ENCODE data around the gene STARD10.

Gene STARD10

GRCh38 chr11:72723508-72723907 lies 70.3 kb downstream of the STARD10 start:
- TF ChIP-seq, protein P1, sequence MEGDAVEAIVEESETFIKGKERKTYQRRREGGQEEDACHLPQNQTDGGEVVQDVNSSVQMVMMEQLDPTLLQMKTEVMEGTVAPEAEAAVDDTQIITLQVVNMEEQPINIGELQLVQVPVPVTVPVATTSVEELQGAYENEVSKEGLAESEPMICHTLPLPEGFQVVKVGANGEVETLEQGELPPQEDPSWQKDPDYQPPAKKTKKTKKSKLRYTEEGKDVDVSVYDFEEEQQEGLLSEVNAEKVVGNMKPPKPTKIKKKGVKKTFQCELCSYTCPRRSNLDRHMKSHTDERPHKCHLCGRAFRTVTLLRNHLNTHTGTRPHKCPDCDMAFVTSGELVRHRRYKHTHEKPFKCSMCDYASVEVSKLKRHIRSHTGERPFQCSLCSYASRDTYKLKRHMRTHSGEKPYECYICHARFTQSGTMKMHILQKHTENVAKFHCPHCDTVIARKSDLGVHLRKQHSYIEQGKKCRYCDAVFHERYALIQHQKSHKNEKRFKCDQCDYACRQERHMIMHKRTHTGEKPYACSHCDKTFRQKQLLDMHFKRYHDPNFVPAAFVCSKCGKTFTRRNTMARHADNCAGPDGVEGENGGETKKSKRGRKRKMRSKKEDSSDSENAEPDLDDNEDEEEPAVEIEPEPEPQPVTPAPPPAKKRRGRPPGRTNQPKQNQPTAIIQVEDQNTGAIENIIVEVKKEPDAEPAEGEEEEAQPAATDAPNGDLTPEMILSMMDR (IDR thresholded peaks at IDR 0.05; ENCODE audit: low read depth, low read length), result no peak
- no peak for TF ChIP-seq EZH2phosphoT487 (IDR thresholded peaks at IDR 0.05; ENCODE audit: low read depth)
- H3K4me3 ChIP-seq (ENCODE audit: low read length), result no peak overlapping the region
- peaks cover 50% of the 10 kb centered on the region for H3K79me2 ChIP-seq (ENCODE audit: low read length)
- H3K27ac ChIP-seq (ENCODE audit: low read length), result no peak overlapping the region
- H2AFZ ChIP-seq (ENCODE audit: low read depth, low read length), result no peak overlapping the region
- H4K20me1 ChIP-seq (ENCODE audit: insufficient read depth, low read length), result peaks cover 27% of the 10 kb centered on the region
- H3K9me3 ChIP-seq (ENCODE audit: insufficient read depth, low read length), result no peaks in the 10 kb centered on the region
- H3K36me3 ChIP-seq (replicated peaks; ENCODE audit: low read depth, low read length), result peaks cover 23% of the 10 kb centered on the region
- no peak overlapping the region for H3K9ac ChIP-seq (ENCODE audit: low read length)
- H3K4me1 ChIP-seq (ENCODE audit: low read length), result peaks cover 48% of the 10 kb centered on the region
- H3K27me3 ChIP-seq (ENCODE audit: low read depth, low read length), result no peaks in the 10 kb centered on the region
- H3K4me2 ChIP-seq (ENCODE audit: low read length), result no peak overlapping the region

- Histone ChIP-seq H3K27me3 (ENCODE audit: low read depth, low read length) (no peaks in the 10 kb centered on the region), H3K79me2 (ENCODE audit: low read length) (peaks cover 63% of the 10 kb centered on the region), H3K36me3 (replicated peaks; ENCODE audit: low read depth, low read length) (peaks cover 30% of the 10 kb centered on the region), H3K4me1 (ENCODE audit: low read length) (peaks cover 50% of the 10 kb centered on the region), H3K27ac (ENCODE audit: low read length) (peak overlapping the region; percentile 76), H3K4me3 (ENCODE audit: low read length) (peak overlapping the region; percentile 83), H3K9ac (ENCODE audit: low read length) (peak overlapping the region; percentile 95), H3K9me3 (ENCODE audit: insufficient read depth, low read length) (no peaks in the 10 kb centered on the region), H2AFZ (ENCODE audit: low read depth, low read length) (peak overlapping the region; percentile 99), H4K20me1 (ENCODE audit: insufficient read depth, low read length) (peaks cover 40% of the 10 kb centered on the region), H3K4me2 (ENCODE audit: low read length) (peak overlapping the region; percentile 98)
- TF ChIP-seq EZH2phosphoT487 (IDR thresholded peaks at IDR 0.05; ENCODE audit: low read depth), result no peak
- TF ChIP-seq, protein P1 (IDR thresholded peaks at IDR 0.05; ENCODE audit: low read depth, low read length), result no peak
These were observed 71.6 kb downstream of the STARD10 start for GRCh38 chr11:72722050-72722748.

DNA sequence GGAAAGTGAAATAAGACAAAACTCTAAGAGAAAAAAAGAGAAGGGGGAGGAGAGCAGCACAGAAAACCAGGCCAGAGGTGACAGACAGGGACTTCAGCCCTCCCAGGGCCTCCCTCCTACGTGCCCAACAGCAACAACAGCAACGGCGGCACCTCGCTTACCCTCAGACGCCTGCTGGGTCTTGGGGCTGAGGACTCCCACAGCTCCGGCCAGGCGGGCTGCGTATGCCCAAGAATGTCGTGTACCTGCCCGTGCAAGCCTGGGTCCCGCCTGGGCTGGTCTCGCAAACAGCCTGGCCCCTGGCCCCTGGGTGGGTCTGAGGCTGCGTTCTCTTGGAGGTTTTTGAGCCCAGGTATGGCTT lies 72.2 kb downstream of the STARD10 start:
- Histone ChIP-seq H2AFZ (ENCODE audit: low read depth, low read length) (peak overlapping the region; percentile 99), H3K79me2 (ENCODE audit: low read length) (peaks cover 69% of the 10 kb centered on the region), H3K9ac (ENCODE audit: low read length) (peak overlapping the region; percentile 95), H3K4me3 (ENCODE audit: low read length) (peak overlapping the region; percentile 83), H3K27me3 (ENCODE audit: low read depth, low read length) (no peaks in the 10 kb centered on the region), H3K9me3 (ENCODE audit: insufficient read depth, low read length) (no peaks in the 10 kb centered on the region), H3K27ac (ENCODE audit: low read length) (peak overlapping the region; percentile 76), H4K20me1 (ENCODE audit: insufficient read depth, low read length) (peaks cover 46% of the 10 kb centered on the region), H3K4me2 (ENCODE audit: low read length) (peak overlapping the region; percentile 98), H3K4me1 (ENCODE audit: low read length) (peaks cover 49% of the 10 kb centered on the region), H3K36me3 (replicated peaks; ENCODE audit: low read depth, low read length) (peaks cover 36% of the 10 kb centered on the region)
- TF ChIP-seq EZH2phosphoT487 (IDR thresholded peaks at IDR 0.05; ENCODE audit: low read depth), result no peak
- TF ChIP-seq, protein P1 (IDR thresholded peaks at IDR 0.05; ENCODE audit: low read depth, low read length), result no peak

DNA sequence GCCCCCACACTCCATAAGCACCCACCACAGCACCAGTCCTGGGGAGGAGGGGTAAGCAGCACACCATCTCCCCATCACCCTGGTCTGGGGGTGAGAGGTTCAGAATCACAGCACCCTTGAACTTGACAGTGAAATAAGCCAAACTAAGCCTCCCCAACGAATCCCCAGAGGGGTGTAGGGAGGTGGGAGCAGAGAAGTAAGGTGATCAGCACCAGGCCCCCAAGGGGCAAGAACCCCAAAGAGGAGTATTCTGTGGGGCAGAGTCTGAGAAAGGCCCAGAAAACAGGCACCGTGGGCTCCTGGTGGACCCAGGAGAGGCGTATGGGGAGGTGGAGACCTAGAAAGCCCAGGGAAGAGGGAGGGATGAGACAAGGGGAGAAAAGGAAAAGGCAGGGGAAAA lies 72.6 kb downstream of the STARD10 start:
- H3K9me3 ChIP-seq (ENCODE audit: insufficient read depth, low read length), result no peaks in the 10 kb centered on the region
- H3K27ac ChIP-seq (ENCODE audit: low read length), result peak overlapping the region; percentile 76
- H3K4me2 ChIP-seq (ENCODE audit: low read length), result peak overlapping the region; percentile 98
- peaks cover 50% of the 10 kb centered on the region for H4K20me1 ChIP-seq (ENCODE audit: insufficient read depth, low read length)
- peaks cover 40% of the 10 kb centered on the region for H3K36me3 ChIP-seq (replicated peaks; ENCODE audit: low read depth, low read length)
- H3K4me3 ChIP-seq (ENCODE audit: low read length), result peak overlapping the region; percentile 83
- no peak overlapping the region for H2AFZ ChIP-seq (ENCODE audit: low read depth, low read length)
- TF ChIP-seq, protein P1 (IDR thresholded peaks at IDR 0.05; ENCODE audit: low read depth, low read length), result no peak
- TF ChIP-seq EZH2phosphoT487 (IDR thresholded peaks at IDR 0.05; ENCODE audit: low read depth), result no peak
- peaks cover 49% of the 10 kb centered on the region for H3K4me1 ChIP-seq (ENCODE audit: low read length)
- H3K79me2 ChIP-seq (ENCODE audit: low read length), result peaks cover 71% of the 10 kb centered on the region
- H3K27me3 ChIP-seq (ENCODE audit: low read depth, low read length), result no peaks in the 10 kb centered on the region
- peak overlapping the region; percentile 95 for H3K9ac ChIP-seq (ENCODE audit: low read length)
